ENCODE data around the gene AMH.
"Not testable (repeated sequence)": the region's sequence is repeated elsewhere in the genome, so short reads cannot be mapped to it uniquely, and the experiment has no call there.

The AMH gene

GRCh38 chr19:2271234-2272103 is 22.3 kb downstream of the AMH start:
- no peak for DNase-seq

GRCh38 chr19:2273356-2274184 is 24.4 kb downstream of the AMH start:
- peak; percentile 66 for DNase-seq

GRCh38 chr19:2274185-2274711 is 25.1 kb downstream of the AMH start:
- no peak for DNase-seq

GRCh38 chr19:2274931-2275535 is 25.9 kb downstream of the AMH start:
- peak; percentile 29 for DNase-seq

- no peak for DNase-seq
Observed at GRCh38 chr19:2275588-2276428, 26.7 kb downstream of the AMH start.

- DNase-seq, result no peak
Observed at GRCh38 chr19:2276429-2276986, 27.4 kb downstream of the AMH start.

- no peak for DNase-seq
Observed at GRCh38 chr19:2277138-2277537, 28.0 kb downstream of the AMH start.

GRCh38 chr19:2278459-2279158 is 29.5 kb downstream of the AMH start:
- no peak for DNase-seq

- no peak for DNase-seq
Observed at GRCh38 chr19:2280633-2281264, 31.6 kb downstream of the AMH start.

- DNase-seq, result not testable (repeated sequence)
Observed at GRCh38 chr19:2281265-2282061, 32.3 kb downstream of the AMH start.

- DNase-seq, result no peak
Observed at GRCh38 chr19:2282062-2282861, 33.1 kb downstream of the AMH start, which contains the start of gene PEAK3. TSS of gene PEAK3 (minus strand) at chr19:2282175. CDS start at chr19:2280931, 1,244 bp downstream.

GRCh38 chr19:2282862-2283237 is 33.7 kb downstream of the AMH start:
- DNase-seq, result no peak

- DNase-seq, result no peak
Observed at GRCh38 chr19:2283835-2284507, 34.8 kb downstream of the AMH start.

GRCh38 chr19:2286402-2287140 is 37.4 kb downstream of the AMH start:
- no peak for DNase-seq

- DNase-seq, result no peak
Observed at GRCh38 chr19:2287585-2288337, 38.6 kb downstream of the AMH start.

GRCh38 chr19:2288338-2288817 is 39.3 kb downstream of the AMH start:
- no peak for DNase-seq

Data from NCI-H1092 (cell line).